Left lung (tissue), 10 donors: ENCODE data around the gene B3GAT2. TPM values are rescaled to one million over a fixed set of nuclear protein-coding genes. Genes with fewer than 3 reads are reported as not detected.

Source experiments
- ATAC-seq: fragments of 200-7000 bp; cut with Tn5 transposase; one replicate; pipeline ENCODE4 v1.9.1; 2020; ENCODE audit warnings: moderate library complexity
- DNase-seq, 4 donors: peaks; one replicate each; pipeline ENCODE4 v3.0.0-alpha.2; 2013 to 2020
- H3K27ac ChIP-seq, 2 donors: fragments of 200-600 bp; sonication (generic) in 1 of 2; one replicate each; pipeline versions ENCODE4 v1.5.0 to v1.8.0; 2020 to 2021
- H3K27me3 ChIP-seq, 2 donors: fragments of 200-600 bp; sonication (generic) in 1 of 2; one replicate each; pipeline versions ENCODE4 v1.5.0 to v1.8.0; 2020 to 2021
- H3K36me3 ChIP-seq, 2 donors: fragments of 200-600 bp; sonication (generic) in 1 of 2; one replicate each; pipeline versions ENCODE4 v1.5.0 to v1.8.0; 2020 to 2021
- H3K4me1 ChIP-seq, 2 donors: fragments of 200-600 bp; one replicate each; pipeline ENCODE4 v1.8.0; 2021
- H3K4me3 ChIP-seq, 2 donors: fragments of 200-600 bp; sonication (generic) in 1 of 2; one replicate each; pipeline versions ENCODE4 v1.5.0 to v1.8.0; 2020 to 2021; ENCODE audit warnings: mild to moderate bottlenecking in 1 of 2
- H3K9me3 ChIP-seq, 2 donors: fragments of 200-600 bp; sonication (generic) in 1 of 2; one replicate each; pipeline versions ENCODE4 v1.5.0 to v1.8.0; 2020 to 2021
- intact Hi-C, 2 donors: fragments of 100-400 bp; cut with DNase I; formaldehyde crosslinking; loops; one replicate each; pipeline versions ENCODE4 v1.11.2 to v1.14.2; 2022
- polyA plus RNA-seq, 6 donors: library from polyadenylated mRNA; unstranded; fragments of 120-200 nt; gene quantifications; one replicate each; pipeline ENCODE4 v1.2.1, GENCODE V29; 2013; ENCODE audit not compliant: insufficient read length in 6 of 6
- total RNA-seq, 2 donors: library from RNA; stranded (reverse); fragmentation: NEBNext Ultra II Directional; extraction: Animal tissue kit (Norgen Biotek cat#: 25700); gene quantifications; one replicate each; pipeline ENCODE4 v1.2.1, GENCODE V29; 2021
- TF ChIP-seq, protein P1 (sequence below), 2 donors: fragments of 200-600 bp; sonication (generic) in 1 of 2; IDR thresholded peaks; one replicate each; pipeline versions ENCODE4 v1.5.0 to v1.8.0; 2021; ENCODE audit warnings: antibody characterized with exemption in 2 of 2
- donor health status: DM: no; HTN: yes; CAD: no.
- donor health status: DM: no; HTN: no; CAD: no.

Gene B3GAT2
- total and polyA plus RNA-seq, 8 donors: 0.03 to 2.9 (median 2.0) TPM; not detected in 1

DNA sequence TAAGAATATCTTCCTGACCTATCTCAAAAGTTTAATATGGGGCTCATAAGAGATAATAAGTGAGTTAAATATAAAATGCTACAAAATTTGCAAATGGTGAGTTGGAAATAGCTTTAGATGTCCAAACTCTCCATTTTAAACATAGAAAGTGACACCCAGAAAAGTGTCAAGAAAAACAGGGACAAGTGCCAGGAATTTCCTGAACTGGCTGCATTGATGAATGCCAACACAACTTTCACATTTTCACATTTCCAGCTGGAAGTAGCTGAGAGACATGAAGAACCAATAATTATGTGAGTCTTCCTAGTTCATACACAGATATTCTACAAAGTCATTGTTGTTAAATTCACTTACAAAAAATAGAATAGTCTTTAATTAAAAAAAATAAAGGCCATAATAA is 38.6 kb upstream of the B3GAT2 start:
- DNase-seq (no peak), ATAC-seq (no peak)
- Histone ChIP-seq H3K36me3 (no peaks in the 10 kb centered on the region), H3K4me3 (no peak overlapping the region), H3K9me3 (no peaks in the 10 kb centered on the region), H3K27ac (no peak overlapping the region), H3K4me1 (no peaks in the 10 kb centered on the region), H3K27me3 (peaks cover 0 to 8% of the 10 kb centered on the region in 2 donors)
- intact Hi-C loops: no loop called here
- TF ChIP-seq, protein P1, sequence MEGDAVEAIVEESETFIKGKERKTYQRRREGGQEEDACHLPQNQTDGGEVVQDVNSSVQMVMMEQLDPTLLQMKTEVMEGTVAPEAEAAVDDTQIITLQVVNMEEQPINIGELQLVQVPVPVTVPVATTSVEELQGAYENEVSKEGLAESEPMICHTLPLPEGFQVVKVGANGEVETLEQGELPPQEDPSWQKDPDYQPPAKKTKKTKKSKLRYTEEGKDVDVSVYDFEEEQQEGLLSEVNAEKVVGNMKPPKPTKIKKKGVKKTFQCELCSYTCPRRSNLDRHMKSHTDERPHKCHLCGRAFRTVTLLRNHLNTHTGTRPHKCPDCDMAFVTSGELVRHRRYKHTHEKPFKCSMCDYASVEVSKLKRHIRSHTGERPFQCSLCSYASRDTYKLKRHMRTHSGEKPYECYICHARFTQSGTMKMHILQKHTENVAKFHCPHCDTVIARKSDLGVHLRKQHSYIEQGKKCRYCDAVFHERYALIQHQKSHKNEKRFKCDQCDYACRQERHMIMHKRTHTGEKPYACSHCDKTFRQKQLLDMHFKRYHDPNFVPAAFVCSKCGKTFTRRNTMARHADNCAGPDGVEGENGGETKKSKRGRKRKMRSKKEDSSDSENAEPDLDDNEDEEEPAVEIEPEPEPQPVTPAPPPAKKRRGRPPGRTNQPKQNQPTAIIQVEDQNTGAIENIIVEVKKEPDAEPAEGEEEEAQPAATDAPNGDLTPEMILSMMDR (IDR thresholded peaks at IDR 0.05): no peak

DNA sequence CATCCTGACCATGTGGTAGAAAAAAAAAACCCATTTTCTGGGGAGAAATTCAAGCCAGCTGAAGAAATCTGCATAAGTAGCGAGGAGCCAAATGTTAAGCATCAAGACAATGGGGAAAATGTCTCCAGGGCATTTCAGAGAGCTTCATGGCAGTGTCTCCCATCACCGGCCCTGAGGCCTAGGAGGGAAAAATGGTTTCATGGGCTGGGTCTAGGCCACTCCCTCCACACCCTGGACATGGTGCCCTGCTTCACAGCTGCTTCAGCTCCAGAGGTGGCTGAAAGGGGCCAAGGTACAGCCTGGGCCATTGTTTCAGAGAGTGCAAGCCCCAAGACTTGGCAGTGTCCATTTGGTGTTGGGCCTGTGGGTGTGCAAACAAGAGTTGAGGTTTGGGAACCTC is 34.4 kb upstream of the B3GAT2 start:
- Histone ChIP-seq H3K36me3 (no peaks in the 10 kb centered on the region), H3K27me3 (no peaks in the 10 kb centered on the region), H3K4me1 (no peaks in the 10 kb centered on the region), H3K27ac (no peak overlapping the region), H3K9me3 (no peaks in the 10 kb centered on the region), H3K4me3 (no peak overlapping the region)
- ATAC-seq (no peak), DNase-seq (no peak)
- intact Hi-C loops: no loop called here
- TF ChIP-seq, protein P1 (IDR thresholded peaks at IDR 0.05): no peak

DNA sequence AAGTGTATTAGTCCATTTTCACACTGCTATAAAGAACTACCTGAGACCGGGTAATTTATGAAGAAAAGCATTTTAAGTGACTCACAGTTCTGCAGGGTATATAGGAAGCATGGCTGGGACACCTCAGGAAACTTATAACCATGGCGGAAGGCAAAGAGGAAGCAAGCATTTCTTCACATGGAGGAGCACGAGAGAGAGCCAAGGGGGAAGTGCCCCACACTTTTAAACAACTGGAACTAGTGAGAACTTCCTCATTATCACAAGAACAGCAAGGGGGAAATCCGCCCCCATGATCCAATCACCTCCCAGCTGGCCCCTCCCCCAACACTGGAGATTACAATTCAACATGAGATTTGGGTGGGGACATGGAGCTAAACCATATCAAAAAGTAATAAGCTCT is 28.3 kb upstream of the B3GAT2 start:
- Histone ChIP-seq H3K9me3 (peaks cover 0 to 4% of the 10 kb centered on the region in 2 donors), H3K27me3 (no peaks in the 10 kb centered on the region), H3K4me1 (no peaks in the 10 kb centered on the region), H3K27ac (no peak overlapping the region), H3K4me3 (no peak overlapping the region), H3K36me3 (no peaks in the 10 kb centered on the region)
- no peak for DNase-seq
- intact Hi-C loops: no loop called here
- no peak for ATAC-seq
- TF ChIP-seq, protein P1 (IDR thresholded peaks at IDR 0.05): no peak

DNA sequence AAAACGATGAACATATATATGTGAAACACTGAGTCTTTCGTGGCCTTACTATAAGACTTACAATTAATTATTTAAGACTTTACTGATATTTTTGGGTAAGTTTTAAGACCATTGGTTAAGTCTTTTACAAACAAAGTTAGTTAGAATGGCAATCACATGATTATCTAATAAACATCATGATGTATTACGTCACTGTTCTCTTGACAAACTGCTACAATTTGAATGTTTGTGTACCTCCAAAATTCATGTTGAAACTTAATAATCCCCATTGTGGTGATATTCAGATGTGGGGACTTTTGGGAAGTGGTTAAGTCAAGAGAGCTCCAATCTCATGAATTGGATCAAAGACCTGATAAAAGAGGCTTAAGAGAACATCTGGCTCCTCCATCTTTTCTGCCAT is 25.9 kb upstream of the B3GAT2 start:
- TF ChIP-seq, protein P1 (IDR thresholded peaks at IDR 0.05): no peak
- no peak overlapping the region for H3K27ac ChIP-seq
- H3K4me1 ChIP-seq: no peaks in the 10 kb centered on the region
- no peaks in the 10 kb centered on the region for H3K36me3 ChIP-seq
- H3K9me3 ChIP-seq: peaks cover 0 to 4% of the 10 kb centered on the region in 2 donors
- no peak overlapping the region for H3K4me3 ChIP-seq
- H3K27me3 ChIP-seq: no peaks in the 10 kb centered on the region
- DNase-seq (no peak), ATAC-seq (no peak)
- intact Hi-C loops: no loop called here

DNA sequence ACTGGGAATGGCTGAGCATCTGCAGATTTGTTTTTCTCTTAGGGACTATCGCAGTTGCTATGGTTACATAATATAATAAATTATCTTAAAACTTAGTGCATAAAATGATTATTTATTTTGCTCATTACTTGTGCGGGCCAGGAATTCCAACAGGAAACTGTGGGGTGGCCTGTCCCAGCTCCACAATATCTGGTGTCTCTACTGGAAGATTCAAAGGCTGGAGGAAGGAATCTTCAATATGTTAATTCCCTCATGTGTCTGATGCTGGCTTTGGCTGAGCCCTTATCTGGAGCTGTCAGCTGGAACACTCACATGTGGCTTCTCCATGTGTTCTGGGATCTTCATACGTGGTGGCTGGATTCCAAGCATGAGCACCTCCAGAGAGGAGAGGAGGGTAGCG is 23.9 kb upstream of the B3GAT2 start:
- no peak overlapping the region for H3K27ac ChIP-seq
- H3K36me3 ChIP-seq: no peaks in the 10 kb centered on the region
- TF ChIP-seq, protein P1 (IDR thresholded peaks at IDR 0.05): no peak
- no peak overlapping the region for H3K4me3 ChIP-seq
- peak in 2 of 4 donors; percentile 5 to 16 for DNase-seq
- H3K27me3 ChIP-seq: no peaks in the 10 kb centered on the region
- ATAC-seq: no peak
- H3K4me1 ChIP-seq: no peaks in the 10 kb centered on the region
- peaks cover 0 to 4% of the 10 kb centered on the region in 2 donors for H3K9me3 ChIP-seq
- intact Hi-C loops: no loop called here
